WERI-Rb-1 (cell line): ENCODE measurements around the gene PDE6A.
A peak's percentile ranks its signal among the peaks of the same experiment; 100 is the strongest.

Experiments used
- DNase-seq: peaks from one replicate; pipeline ENCODE4 v3.0.0-alpha.2; 2020
- H3K27ac ChIP-seq: fragments of 250-450 bp; sonication (Bioruptor Pico); 2 replicates; pipeline ENCODE4 v1.5.1; 2020; ENCODE audit warnings: mild to moderate bottlenecking, moderate library complexity
- H3K27me3 ChIP-seq: fragments of 250-450 bp; sonication (Bioruptor Pico); 2 replicates; pipeline ENCODE4 v1.5.1; 2021; ENCODE audit warnings: mild to moderate bottlenecking, low read depth, moderate library complexity; ENCODE audit not compliant: insufficient read depth, severe bottlenecking
- H3K36me3 ChIP-seq: fragments of 250-450 bp; sonication (Bioruptor Pico); 2 replicates; pipeline ENCODE4 v1.5.1; 2020; ENCODE audit warnings: mild to moderate bottlenecking, moderate library complexity
- H3K4me3 ChIP-seq: 2 replicates; pipeline ENCODE4 v1.5.1; 2011; ENCODE audit warnings: low read depth, mild to moderate bottlenecking, control low read depth, low read length
- H3K9me3 ChIP-seq: fragments of 250-450 bp; sonication (Bioruptor Pico); 2 replicates; pipeline ENCODE4 v1.5.1; 2021; ENCODE audit warnings: mild to moderate bottlenecking, moderate library complexity; ENCODE audit not compliant: severe bottlenecking
- CTCF ChIP-seq: IDR thresholded peaks from 2 replicates; pipeline ENCODE4 v1.5.1; 2011; ENCODE audit warnings: low read depth, mild to moderate bottlenecking, control low read depth, inconsistent platforms, low read length

The PDE6A gene

GRCh38 chr5:149836451-149837139 lies 108.0 kb downstream of the PDE6A start:
- Histone ChIP-seq H3K9me3 (no peaks in the 10 kb centered on the region), H3K27me3 (no peaks in the 10 kb centered on the region), H3K27ac (no peak overlapping the region), H3K4me3 (no peak overlapping the region), H3K36me3 (no peaks in the 10 kb centered on the region)
- DNase-seq, result no peak
- TF ChIP-seq CTCF, result no peak

- no peaks in the 10 kb centered on the region for H3K27me3 ChIP-seq
- no peaks in the 10 kb centered on the region for H3K9me3 ChIP-seq
- no peak overlapping the region for H3K27ac ChIP-seq
- no peaks in the 10 kb centered on the region for H3K36me3 ChIP-seq
- no peak overlapping the region for H3K4me3 ChIP-seq
- peak; percentile 75 for DNase-seq
- TF ChIP-seq CTCF, result peak; percentile 90
These were observed 110.2 kb downstream of the PDE6A start for GRCh38 chr5:149834246-149834855.

- no peak overlapping the region for H3K27ac ChIP-seq
- no peaks in the 10 kb centered on the region for H3K27me3 ChIP-seq
- DNase-seq, result no peak
- H3K36me3 ChIP-seq, result no peaks in the 10 kb centered on the region
- no peaks in the 10 kb centered on the region for H3K9me3 ChIP-seq
- no peak overlapping the region for H3K4me3 ChIP-seq
- TF ChIP-seq CTCF, result no peak
These were observed 111.3 kb downstream of the PDE6A start for GRCh38 chr5:149833116-149833827.

- Histone ChIP-seq H3K27me3 (no peaks in the 10 kb centered on the region), H3K9me3 (no peaks in the 10 kb centered on the region), H3K36me3 (no peaks in the 10 kb centered on the region), H3K27ac (no peak overlapping the region), H3K4me3 (no peak overlapping the region)
- no peak for TF ChIP-seq CTCF
- DNase-seq, result no peak
These were observed 112.0 kb downstream of the PDE6A start for GRCh38 chr5:149832636-149833035.

GRCh38 chr5:149831492-149831891 lies 113.1 kb downstream of the PDE6A start:
- no peak for TF ChIP-seq CTCF
- Histone ChIP-seq H3K9me3 (no peaks in the 10 kb centered on the region), H3K27me3 (no peaks in the 10 kb centered on the region), H3K27ac (no peak overlapping the region), H3K4me3 (no peak overlapping the region), H3K36me3 (no peaks in the 10 kb centered on the region)
- no peak for DNase-seq
